HG03039 (cell line): ENCODE measurements around the gene FAM227A.
A peak's percentile ranks its signal among the peaks of the same experiment; 100 is the strongest.
"Not testable (repeated sequence)": the region's sequence is repeated elsewhere in the genome, so short reads cannot be mapped to it uniquely, and the experiment has no call there.

Source experiments
- ATAC-seq: cut with Tn5 transposase; IDR thresholded peaks from one replicate; pipeline ENCODE4 v1.9.1; 2021; ENCODE audit warnings: mild to moderate bottlenecking, moderate library complexity; ENCODE audit not compliant: unreplicated experiment

Gene FAM227A

GRCh38 chr22:38612217-38613006, 43.8 kb downstream of the FAM227A start:
- ATAC-seq: no peak

GRCh38 chr22:38611559-38611958, 44.6 kb downstream of the FAM227A start:
- ATAC-seq: no peak

GRCh38 chr22:38610234-38610633, 46.0 kb downstream of the FAM227A start:
- ATAC-seq: no peak

GRCh38 chr22:38608992-38609750, 47.0 kb downstream of the FAM227A start:
- no peak for ATAC-seq

GRCh38 chr22:38607680-38608079, 48.5 kb downstream of the FAM227A start:
- no peak for ATAC-seq

GRCh38 chr22:38602166-38602565, 54.0 kb downstream of the FAM227A start:
- no peak for ATAC-seq

- ATAC-seq: no peak
Measured at GRCh38 chr22:38601221-38601764, 54.9 kb downstream of the FAM227A start.

- ATAC-seq: no peak
Measured at GRCh38 chr22:38599466-38599865, 56.7 kb downstream of the FAM227A start.

GRCh38 chr22:38582923-38583322, 73.3 kb downstream of the FAM227A start:
- ATAC-seq: not testable (repeated sequence)

- ATAC-seq: no peak
Measured at GRCh38 chr22:38578505-38578904, 77.7 kb downstream of the FAM227A start.

GRCh38 chr22:38572065-38572464, 84.1 kb downstream of the FAM227A start:
- no peak for ATAC-seq

GRCh38 chr22:38570779-38571364, 85.3 kb downstream of the FAM227A start:
- no peak for ATAC-seq

GRCh38 chr22:38569972-38570778, 86.0 kb downstream of the FAM227A start, which contains the start of gene DMC1:
DMC1 (minus strand) TSS chr22:38570183; CDS start chr22:38568256, 1,927 bp downstream.
- ATAC-seq: peak; percentile 66

- ATAC-seq: no peak
Measured at GRCh38 chr22:38569181-38569971, 86.8 kb downstream of the FAM227A start.

GRCh38 chr22:38567531-38568285, 88.5 kb downstream of the FAM227A start:
- no peak for ATAC-seq

GRCh38 chr22:38566726-38567504, 89.3 kb downstream of the FAM227A start:
- ATAC-seq: no peak

- ATAC-seq: no peak
Measured at GRCh38 chr22:38565441-38565840, 90.8 kb downstream of the FAM227A start.

GRCh38 chr22:38564669-38565068, 91.5 kb downstream of the FAM227A start:
- ATAC-seq: no peak
